Endothelial cell of hepatic sinusoid (primary cell): ENCODE results near the gene C22orf23.

Source experiments
- in situ Hi-C: cut with HindIII; loops from 2 replicates; pipeline ENCODE4 v1.10.0; 2017; ENCODE audit warnings: low sequenced_read_pairs

Gene C22orf23

GRCh38 chr22:37906364-37907008 lies 46.9 kb downstream of the C22orf23 start:
- in situ Hi-C loops, result no loop called here

- in situ Hi-C loops, result no loop called here
Measured at GRCh38 chr22:37905534-37906363, 47.7 kb downstream of the C22orf23 start, which contains the start of gene MICALL1. Gene MICALL1 (plus strand): TSS chr22:37906297. CDS start chr22:37906423, 126 bp downstream.

- in situ Hi-C loops, result no loop called here
Measured at GRCh38 chr22:37904572-37905533, 48.5 kb downstream of the C22orf23 start.

GRCh38 chr22:37898441-37899181 lies 54.8 kb downstream of the C22orf23 start:
- in situ Hi-C loops, result no loop called here

- in situ Hi-C loops, result no loop called here
Measured at GRCh38 chr22:37897807-37898206, 55.6 kb downstream of the C22orf23 start.

GRCh38 chr22:37896939-37897338 lies 56.5 kb downstream of the C22orf23 start:
- in situ Hi-C loops, result no loop called here

- in situ Hi-C loops, result no loop called here
Measured at GRCh38 chr22:37896181-37896592, 57.2 kb downstream of the C22orf23 start.

- in situ Hi-C loops, result no loop called here
Measured at GRCh38 chr22:37894939-37895670, 58.3 kb downstream of the C22orf23 start.

- in situ Hi-C loops, result no loop called here
Measured at GRCh38 chr22:37893583-37893983, 59.8 kb downstream of the C22orf23 start.
